H1 (cell line): Measurements from ENCODE around the gene COL1A1. TPM values are rescaled to one million over a fixed set of nuclear protein-coding genes. Genes with fewer than 3 reads are reported as not detected.

Experiments
- CTCF ChIP-seq, 3 experiments: IDR thresholded peaks; 1 replicate in 2 of 3; 2 replicates in 1 of 3; pipeline versions ENCODE4 v1.5.1 to v1.6.1; 2011; ENCODE audit warnings: low read length in 3 of 3, mild to moderate bottlenecking in 3 of 3, inconsistent platforms in 2 of 3, low read depth in 1 of 3, moderate library complexity in 1 of 3; ENCODE audit not compliant: insufficient read depth in 1 of 3; ENCODE audit errors: control extremely low read depth in 1 of 3
- HDAC2 ChIP-seq, 2 experiments: fragments of 300-600 bp in 1 of 2; sonication (generic) in 1 of 2; IDR thresholded peaks; 2 replicates each; pipeline ENCODE4 v1.6.1; 2011 to 2012; ENCODE audit warnings: low read depth in 2 of 2, low read length in 2 of 2, mild to moderate bottlenecking in 2 of 2, moderate library complexity in 2 of 2, borderline replicate concordance in 1 of 2, inconsistent platforms in 1 of 2
- polyA plus RNA-seq, 7 experiments: library from polyadenylated mRNA; depleted of rRNA in 3 of 7; stranded (reverse) in 5 of 7; unstranded in 2 of 7; fragments of >200 nt in 5 of 7; fragments of 200-250 nt in 2 of 7; gene quantifications; 1 replicate in 5 of 7; 2 replicates in 1 of 7; 4 replicates in 1 of 7; pipeline versions ENCODE4 v1.2.1 to v1.2.3, GENCODE V29; 2011 to 2013; ENCODE audit warnings: missing spikeins in 2 of 7, mixed read lengths in 2 of 7
- total RNA-seq: library from RNA; stranded (reverse); fragmentation: NEBNext Ultra II Directional; extraction: Animal tissue kit (Norgen Biotek cat#: 25700); gene quantifications from 2 replicates; pipeline ENCODE4 v1.2.1, GENCODE V29; 2021

Gene COL1A1
- total and polyA plus RNA-seq, 2 of the 8 experiments (the other 6 are each of a cell fraction or from before 2014, with no cell fraction given) = 14.1 to 80.4 TPM

GRCh38 chr17:50199803-50200456 lies 1.5 kb downstream of the COL1A1 start (continued):
- TF ChIP-seq CTCF (IDR thresholded peaks at IDR 0.05; ENCODE audit: control extremely low read depth in 1 of 3, insufficient read depth in 1 of 3, low read depth in 1 of 3, low read length in 3 of 3) (no peak), HDAC2 (IDR thresholded peaks at IDR 0.05; ENCODE audit: borderline replicate concordance in 1 of 2, low read depth in 2 of 2, low read length in 2 of 2) (0 out of 4 replicates have a peak, but pooled peaks of 1 of the 2 experiments have one; percentile 31)
- TF ChIP-seq, all 59 proteins: peak for 6
